H1 (cell line): ENCODE data around the gene TMEM220. TPM values are rescaled to one million over a fixed set of nuclear protein-coding genes. Genes with fewer than 3 reads are reported as not detected.

Experiments
- CEBPB ChIP-seq: IDR thresholded peaks from 2 replicates; pipeline ENCODE4 v1.6.1; 2012; ENCODE audit warnings: low read depth, low read length
- EP300 ChIP-seq, 2 experiments: IDR thresholded peaks; 1 replicate in 1 of 2; 2 replicates in 1 of 2; pipeline ENCODE4 v1.6.1; 2011 to 2012; ENCODE audit warnings: low read depth in 2 of 2, low read length in 2 of 2, mild to moderate bottlenecking in 2 of 2, borderline replicate concordance in 1 of 2, inconsistent platforms in 1 of 2, moderate library complexity in 1 of 2
- EZH2 ChIP-seq: fragments of 200-600 bp; sonication (generic); IDR thresholded peaks from 2 replicates; pipeline ENCODE4 v1.7.1; 2012; ENCODE audit warnings: low read depth, mild to moderate bottlenecking, moderate library complexity, low read length, inconsistent platforms; ENCODE audit not compliant: severe bottlenecking
- GABPA ChIP-seq: IDR thresholded peaks from 2 replicates; pipeline ENCODE4 v1.6.1; 2011; ENCODE audit warnings: mild to moderate bottlenecking, low read length, moderate library complexity, borderline replicate concordance; ENCODE audit not compliant: insufficient read depth
- POLR2A ChIP-seq, 2 experiments: IDR thresholded peaks; 1 replicate in 1 of 2; 2 replicates in 1 of 2; pipeline ENCODE4 v1.6.1; 2011; ENCODE audit warnings: low read depth in 2 of 2, low read length in 2 of 2, mild to moderate bottlenecking in 2 of 2; ENCODE audit errors: control extremely low read depth in 1 of 2
- SUZ12 ChIP-seq: fragments of 200-600 bp; sonication (generic); IDR thresholded peaks from 2 replicates; pipeline ENCODE4 v1.6.1; 2012; ENCODE audit warnings: mild to moderate bottlenecking, inconsistent platforms, low read length, moderate library complexity, mixed read lengths
- TEAD4 ChIP-seq: IDR thresholded peaks from 2 replicates; pipeline ENCODE4 v1.6.1; 2012; ENCODE audit warnings: low read depth, low read length, inconsistent platforms, mixed read lengths
- polyA plus RNA-seq, 7 experiments: library from polyadenylated mRNA; depleted of rRNA in 3 of 7; stranded (reverse) in 5 of 7; unstranded in 2 of 7; fragments of >200 nt in 5 of 7; fragments of 200-250 nt in 2 of 7; gene quantifications; 1 replicate in 5 of 7; 2 replicates in 1 of 7; 4 replicates in 1 of 7; pipeline versions ENCODE4 v1.2.1 to v1.2.3, GENCODE V29; 2011 to 2013; ENCODE audit warnings: missing spikeins in 2 of 7, mixed read lengths in 2 of 7
- total RNA-seq: library from RNA; stranded (reverse); fragmentation: NEBNext Ultra II Directional; extraction: Animal tissue kit (Norgen Biotek cat#: 25700); gene quantifications from 2 replicates; pipeline ENCODE4 v1.2.1, GENCODE V29; 2021
- TF ChIP-seq, protein P1 (sequence below), 3 experiments: IDR thresholded peaks; 1 replicate in 2 of 3; 2 replicates in 1 of 3; pipeline versions ENCODE4 v1.5.1 to v1.6.1; 2011; ENCODE audit warnings: low read length in 3 of 3, mild to moderate bottlenecking in 3 of 3, inconsistent platforms in 2 of 3, low read depth in 1 of 3, moderate library complexity in 1 of 3; ENCODE audit not compliant: insufficient read depth in 1 of 3; ENCODE audit errors: control extremely low read depth in 1 of 3

Gene TMEM220
- total and polyA plus RNA-seq, 2 of the 8 experiments (the other 6 are each of a cell fraction or from before 2014, with no cell fraction given), result 3.8 to 4.1 TPM

GRCh38 chr17:10737168-10737622, 7.4 kb upstream of the TMEM220 start (continued):
- TF ChIP-seq, protein P1, sequence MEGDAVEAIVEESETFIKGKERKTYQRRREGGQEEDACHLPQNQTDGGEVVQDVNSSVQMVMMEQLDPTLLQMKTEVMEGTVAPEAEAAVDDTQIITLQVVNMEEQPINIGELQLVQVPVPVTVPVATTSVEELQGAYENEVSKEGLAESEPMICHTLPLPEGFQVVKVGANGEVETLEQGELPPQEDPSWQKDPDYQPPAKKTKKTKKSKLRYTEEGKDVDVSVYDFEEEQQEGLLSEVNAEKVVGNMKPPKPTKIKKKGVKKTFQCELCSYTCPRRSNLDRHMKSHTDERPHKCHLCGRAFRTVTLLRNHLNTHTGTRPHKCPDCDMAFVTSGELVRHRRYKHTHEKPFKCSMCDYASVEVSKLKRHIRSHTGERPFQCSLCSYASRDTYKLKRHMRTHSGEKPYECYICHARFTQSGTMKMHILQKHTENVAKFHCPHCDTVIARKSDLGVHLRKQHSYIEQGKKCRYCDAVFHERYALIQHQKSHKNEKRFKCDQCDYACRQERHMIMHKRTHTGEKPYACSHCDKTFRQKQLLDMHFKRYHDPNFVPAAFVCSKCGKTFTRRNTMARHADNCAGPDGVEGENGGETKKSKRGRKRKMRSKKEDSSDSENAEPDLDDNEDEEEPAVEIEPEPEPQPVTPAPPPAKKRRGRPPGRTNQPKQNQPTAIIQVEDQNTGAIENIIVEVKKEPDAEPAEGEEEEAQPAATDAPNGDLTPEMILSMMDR (IDR thresholded peaks at IDR 0.05; ENCODE audit: control extremely low read depth in 1 of 3, insufficient read depth in 1 of 3, low read depth in 1 of 3, low read length in 3 of 3), result peak; percentile 68 to 81 (median 80)
- no peak for TF ChIP-seq EZH2
- TF ChIP-seq CEBPB, result no peak
- TF ChIP-seq EP300 (IDR thresholded peaks at IDR 0.05; ENCODE audit: borderline replicate concordance in 1 of 2, low read depth in 2 of 2, low read length in 2 of 2), result no peak
- no peak for TF ChIP-seq SUZ12
- no peak for TF ChIP-seq GABPA
- TF ChIP-seq TEAD4, result 0 out of 2 replicates have a peak, but pooled peaks have one; percentile 34
- no peak for TF ChIP-seq POLR2A (IDR thresholded peaks at IDR 0.05; ENCODE audit: control extremely low read depth in 1 of 2, low read depth in 2 of 2, low read length in 2 of 2)
